GM12891 (cell line): ENCODE measurements around the gene UBQLN4.

Experiments
- POLR2A ChIP-seq: IDR thresholded peaks from 2 replicates; pipeline ENCODE4 v1.6.1; 2011; ENCODE audit warnings: low read depth, low read length, control low read depth
- POLR2AphosphoS5 ChIP-seq: IDR thresholded peaks from 2 replicates; pipeline ENCODE4 v1.6.1; 2011; ENCODE audit warnings: low read depth, low read length, control low read depth
- TAF1 ChIP-seq: IDR thresholded peaks from 2 replicates; pipeline ENCODE4 v1.6.1; 2011; ENCODE audit warnings: low read depth, low read length, control low read depth

DNA sequence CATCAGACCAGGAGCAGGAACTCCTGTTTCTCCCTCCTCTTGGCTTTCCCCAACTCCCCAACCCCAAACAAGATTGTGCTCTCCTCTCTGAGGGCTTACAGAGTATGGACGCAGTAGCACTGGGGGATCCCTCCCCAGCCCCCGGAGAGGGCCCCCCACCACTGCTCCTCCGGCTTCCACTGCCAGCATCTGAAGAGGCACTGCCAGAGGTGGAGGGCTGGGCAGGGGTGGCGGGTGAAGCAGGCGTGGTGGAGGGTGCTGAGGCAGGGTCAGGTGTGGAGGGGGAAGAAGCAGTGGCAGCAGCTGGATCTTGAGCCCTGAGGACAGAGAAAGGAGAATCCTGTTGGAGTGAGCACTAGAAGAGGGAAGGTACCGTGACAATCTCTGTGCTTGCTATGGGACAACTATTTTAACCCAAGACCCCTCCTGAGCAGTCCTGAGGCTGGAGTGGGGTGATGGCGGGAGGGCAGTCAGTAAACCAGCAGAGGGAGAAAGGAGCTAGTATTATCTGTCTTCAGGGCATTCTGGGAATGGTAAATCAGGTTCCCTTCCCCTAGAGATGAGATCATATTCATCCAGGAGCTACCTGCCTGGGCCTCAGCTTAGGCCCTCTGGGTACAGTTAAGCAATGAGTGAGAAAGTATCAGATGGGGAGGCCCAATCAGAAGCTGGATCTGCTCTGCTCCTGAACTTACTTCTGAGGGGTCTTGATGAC, 2.4 kb downstream of the UBQLN4 start:
- TF ChIP-seq POLR2AphosphoS5 (no peak), POLR2A (no peak), TAF1 (no peak)
